NCI-H1436 treated with DMSO at 0.1 percent for 48 hours (cell line): ENCODE data around the gene SPRYD3.
"Not testable (repeated sequence)": the region's sequence is repeated elsewhere in the genome, so short reads cannot be mapped to it uniquely, and the experiment has no call there.

ENCODE experiments used
- DNase-seq: peaks from one replicate; lab custom pipeline; 2025; lab: John Stamatoyannopoulos, UW

SPRYD3 gene

GRCh38 chr12:53051881-53052412 lies 27.2 kb downstream of the SPRYD3 start:
- DNase-seq, result no peak

DNA sequence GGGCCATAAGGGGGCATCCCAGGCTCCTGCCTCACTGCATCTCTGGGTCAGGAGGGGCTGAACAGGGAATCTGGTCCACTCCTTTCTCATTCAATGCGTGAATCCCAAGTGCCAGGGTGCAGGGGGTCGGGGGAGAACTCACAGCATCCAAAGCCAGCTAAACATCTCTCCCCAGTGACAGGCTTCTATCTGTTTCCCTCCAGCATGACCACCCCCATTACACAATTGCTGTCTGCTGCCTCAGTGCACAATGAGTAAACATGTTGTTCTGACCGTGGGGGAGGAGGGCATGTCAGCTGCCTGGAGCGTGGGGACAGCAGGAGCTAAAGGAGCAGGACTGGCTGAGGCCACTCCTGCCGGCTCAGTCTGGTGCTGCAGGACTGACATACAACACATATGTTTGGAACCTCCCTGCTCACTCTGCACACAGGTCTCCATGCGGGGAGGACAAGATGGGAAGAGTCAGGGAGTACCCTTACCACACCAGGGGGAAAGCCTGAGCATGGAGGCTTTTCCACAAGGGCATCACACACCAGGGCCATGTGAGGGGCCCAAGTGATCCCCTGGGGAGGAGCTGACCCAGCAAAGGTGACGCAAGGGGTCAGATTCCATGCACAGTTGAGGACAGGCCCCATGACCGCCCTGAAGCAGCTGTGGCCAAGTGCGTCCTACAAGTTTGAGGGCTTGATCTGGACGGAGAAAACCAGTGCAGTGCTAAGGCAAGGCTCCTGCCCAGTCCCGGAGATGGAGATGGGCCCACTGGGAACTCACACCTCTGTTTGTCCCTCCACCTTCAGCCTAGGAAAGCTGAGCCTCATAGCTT lies 27.9 kb downstream of the SPRYD3 start:
- DNase-seq, result no peak

GRCh38 chr12:53050426-53051057 lies 28.6 kb downstream of the SPRYD3 start:
- DNase-seq, result no peak

DNA sequence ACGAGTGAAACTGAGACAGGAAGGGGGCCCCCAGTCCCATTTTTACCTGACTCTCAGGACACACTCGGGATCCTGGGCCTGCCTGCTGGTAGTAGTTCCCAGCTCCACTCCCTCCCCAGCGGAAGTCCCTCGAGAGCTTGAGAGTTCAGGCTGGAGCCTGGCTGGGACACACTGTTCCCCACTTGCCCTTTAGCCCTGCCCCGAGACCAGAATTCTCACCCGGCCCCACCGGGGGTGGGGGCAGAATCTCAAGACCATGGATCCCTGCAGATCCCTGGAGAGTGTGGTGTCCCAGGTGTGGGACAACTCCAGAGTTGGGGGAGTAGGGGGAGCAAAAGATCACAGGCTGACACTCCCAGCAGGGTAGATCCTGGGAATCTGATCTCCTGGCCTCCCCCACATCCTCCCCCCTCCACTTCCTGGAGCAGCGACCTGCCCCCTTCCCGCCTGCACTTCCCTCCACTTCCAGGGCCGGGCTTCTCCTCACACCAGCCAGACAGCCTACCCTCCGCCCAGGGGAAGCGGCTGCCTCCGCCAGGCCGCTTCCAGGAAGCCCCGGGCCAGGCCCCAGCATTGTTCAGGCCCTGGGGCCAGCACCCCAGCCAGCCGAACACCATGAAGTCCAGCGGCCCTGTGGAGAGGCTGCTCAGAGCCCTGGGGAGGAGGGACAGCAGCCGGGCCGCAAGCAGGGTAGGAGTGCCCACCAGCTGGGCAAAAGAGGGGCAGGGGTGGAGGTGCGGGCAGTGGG lies 29.4 kb downstream of the SPRYD3 start, which contains the start of gene TNS2:
TSS of gene TNS2 (plus strand) at position 495 of the 748 bp plus-strand sequence. CDS start at position 616, 121 bp downstream.
- DNase-seq, result no peak

GRCh38 chr12:53048780-53049401 lies 30.3 kb downstream of the SPRYD3 start:
- no peak for DNase-seq

GRCh38 chr12:53048033-53048779 lies 31.0 kb downstream of the SPRYD3 start:
- no peak for DNase-seq

GRCh38 chr12:53047221-53048032 lies 31.8 kb downstream of the SPRYD3 start:
- DNase-seq, result no peak

DNA sequence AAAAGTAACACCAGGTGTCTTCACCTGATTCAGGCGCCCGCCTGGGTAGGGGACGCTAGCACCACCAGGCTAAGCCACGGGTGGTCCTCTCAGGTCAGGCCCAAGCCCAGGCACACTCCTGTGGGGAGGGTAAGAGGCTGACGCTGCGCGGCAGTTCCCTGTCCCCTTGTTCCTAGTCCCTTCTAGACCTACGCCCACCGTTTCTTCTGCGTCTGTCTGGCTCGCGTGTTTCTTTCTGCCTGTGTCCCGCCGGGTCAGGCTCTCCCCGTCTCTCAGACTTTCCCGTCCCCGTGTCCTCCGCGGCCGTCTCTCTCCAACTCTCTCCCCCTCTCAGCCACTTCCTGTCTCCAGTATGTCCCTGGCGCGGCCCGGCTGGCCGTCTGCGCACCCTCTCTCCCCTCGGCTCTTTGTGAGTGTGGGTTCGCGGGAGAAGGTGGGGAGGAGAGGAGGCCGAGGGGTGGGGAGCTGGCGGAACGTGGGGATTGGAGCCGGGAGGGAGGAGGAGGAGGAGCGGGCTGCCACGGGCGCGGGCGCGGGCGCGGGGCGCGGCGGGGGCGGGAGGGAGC lies 32.5 kb downstream of the SPRYD3 start:
- DNase-seq, result no peak

DNA sequence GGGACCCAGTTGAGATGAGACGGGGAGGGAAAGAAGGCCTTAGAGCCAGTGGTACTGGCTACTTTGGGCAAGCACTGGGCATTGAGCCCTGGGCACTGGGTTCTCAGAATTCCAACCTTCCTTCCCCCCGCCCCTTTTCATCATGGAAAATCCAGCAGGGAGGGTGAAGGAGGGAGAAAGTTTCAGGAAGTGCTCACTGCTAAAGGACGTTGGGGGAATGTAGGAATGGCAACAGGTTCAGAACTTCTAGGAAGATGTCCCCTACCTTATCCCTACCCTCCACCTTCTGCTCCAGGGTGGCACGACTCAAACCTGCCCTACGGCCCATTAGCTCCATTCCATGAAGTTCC lies 33.5 kb downstream of the SPRYD3 start:
- DNase-seq, result no peak

- no peak for DNase-seq
Measured at GRCh38 chr12:53044896-53045695, 34.1 kb downstream of the SPRYD3 start.

DNA sequence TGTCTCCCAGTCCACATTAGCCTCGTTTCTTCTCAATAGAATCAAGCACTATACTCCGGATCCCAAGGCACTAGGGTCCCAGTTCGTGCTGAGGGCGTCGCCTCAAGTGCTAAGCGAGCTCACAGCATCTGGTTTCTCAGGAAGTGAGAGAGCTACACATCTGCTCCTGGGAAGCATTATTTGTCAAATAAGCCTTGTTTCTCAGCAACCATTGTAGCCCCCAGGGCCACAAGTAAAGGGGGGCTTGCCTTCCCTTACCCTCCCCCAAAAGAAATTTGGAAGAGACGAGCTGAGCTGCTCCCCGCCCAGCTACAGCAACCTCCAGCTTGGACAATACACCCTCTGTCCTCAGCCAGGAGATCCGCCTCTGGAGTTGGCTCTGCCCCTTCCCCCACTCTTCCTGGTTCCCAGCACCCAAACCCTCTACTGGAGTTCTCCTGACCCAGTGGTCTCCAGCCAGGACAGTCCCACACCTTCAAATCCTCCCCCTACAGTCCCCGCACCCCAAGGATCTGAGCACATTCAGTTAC lies 35.1 kb downstream of the SPRYD3 start:
- no peak for DNase-seq

GRCh38 chr12:53042607-53043454 lies 36.4 kb downstream of the SPRYD3 start:
- DNase-seq, result no peak

GRCh38 chr12:53039851-53040250 lies 39.3 kb downstream of the SPRYD3 start:
- DNase-seq, result no peak

- no peak for DNase-seq
Measured at GRCh38 chr12:53036802-53037201, 42.4 kb downstream of the SPRYD3 start.

GRCh38 chr12:53034459-53034858 lies 44.7 kb downstream of the SPRYD3 start:
- DNase-seq, result no peak

- DNase-seq, result not testable (repeated sequence)
Measured at GRCh38 chr12:53033832-53034231, 45.4 kb downstream of the SPRYD3 start.

- DNase-seq, result no peak
Measured at GRCh38 chr12:53031616-53032015, 47.6 kb downstream of the SPRYD3 start.

- DNase-seq, result not testable (repeated sequence)
Measured at GRCh38 chr12:53027014-53027413, 52.2 kb downstream of the SPRYD3 start.
